Fibroblast of lung (primary cell): Measurements from ENCODE around the gene TDRD1. TPM values are rescaled to one million over a fixed set of nuclear protein-coding genes. Genes with fewer than 3 reads are reported as not detected.
A peak's percentile ranks its signal among the peaks of the same experiment; 100 is the strongest.

Source experiments
- DNase-seq, 2 donors: peaks; one replicate each; pipeline versions ENCODE4 v3.0.0 to v3.0.0-alpha.2; 2010; ENCODE audit warnings: low read depth in 2 of 2
- H2AFZ ChIP-seq: 2 replicates; pipeline ENCODE4 v1.5.1; 2012; ENCODE audit warnings: low read length, control low read depth, inconsistent platforms
- H3K27ac ChIP-seq: 2 replicates; pipeline ENCODE4 v1.5.1; 2011; ENCODE audit warnings: low read length, control low read depth; ENCODE audit not compliant: insufficient read depth
- H3K27me3 ChIP-seq: 2 replicates; pipeline ENCODE4 v1.5.1; 2011; ENCODE audit warnings: mild to moderate bottlenecking, low read length; ENCODE audit not compliant: control insufficient read depth, insufficient read depth
- H3K36me3 ChIP-seq: 2 replicates; pipeline ENCODE4 v1.5.1; 2011; ENCODE audit warnings: low read length; ENCODE audit not compliant: control insufficient read depth, insufficient read depth
- H3K4me1 ChIP-seq: 2 replicates; pipeline ENCODE4 v1.5.1; 2011; ENCODE audit warnings: low read length; ENCODE audit not compliant: control insufficient read depth, insufficient read depth; ENCODE audit errors: extremely low read depth
- H3K4me2 ChIP-seq: 2 replicates; pipeline ENCODE4 v1.5.1; 2011; ENCODE audit warnings: low read length, control low read depth; ENCODE audit not compliant: insufficient read depth; ENCODE audit errors: extremely low read depth
- H3K4me3 ChIP-seq, 4 experiments: fragments of 200-600 bp in 1 of 4; sonication (generic) in 1 of 4; replicated peaks in 1 of 4; 2 replicates each; pipeline ENCODE4 v1.5.1; 2011 to 2016; ENCODE audit warnings: low read length in 4 of 4, low read depth in 3 of 4, mild to moderate bottlenecking in 3 of 4, control low read depth in 2 of 4, inconsistent platforms in 1 of 4, mixed read lengths in 1 of 4; ENCODE audit not compliant: insufficient read depth in 1 of 4; ENCODE audit errors: control extremely low read depth in 1 of 4
- H3K79me2 ChIP-seq: 2 replicates; pipeline ENCODE4 v1.5.1; 2012; ENCODE audit warnings: mild to moderate bottlenecking, low read length, inconsistent platforms; ENCODE audit not compliant: control insufficient read depth, insufficient read depth
- H3K9ac ChIP-seq: 2 replicates; pipeline ENCODE4 v1.5.1; 2011; ENCODE audit warnings: mild to moderate bottlenecking, low read length, control low read depth; ENCODE audit not compliant: insufficient read depth
- H3K9me3 ChIP-seq: 2 replicates; pipeline ENCODE4 v1.5.1; 2012; ENCODE audit warnings: low read depth, low read length; ENCODE audit not compliant: control insufficient read depth, insufficient read depth
- H4K20me1 ChIP-seq: 2 replicates; pipeline ENCODE4 v1.5.1; 2011; ENCODE audit warnings: low read length; ENCODE audit not compliant: control insufficient read depth, insufficient read depth; ENCODE audit errors: extremely low read depth
- CTCF ChIP-seq, 2 donors: IDR thresholded peaks in 1 of 2; conservative IDR thresholded peaks in 1 of 2; 1 replicate in 1 of 2; 2 replicates in 1 of 2; pipeline ENCODE4 v1.5.1; 2011 to 2012; ENCODE audit warnings: low read length in 2 of 2, control low read depth in 1 of 2, inconsistent platforms in 1 of 2, low read depth in 1 of 2, mild to moderate bottlenecking in 1 of 2
- EZH2 ChIP-seq: IDR thresholded peaks from 2 replicates; pipeline ENCODE4 v1.5.1; 2012; ENCODE audit warnings: low read length, control low read depth, mild to moderate bottlenecking; ENCODE audit errors: missing control alignments
- polyA plus RNA-seq, 2 donors: library from polyadenylated mRNA; depleted of rRNA in 1 of 2; stranded (reverse) in 1 of 2; unstranded in 1 of 2; fragments of >200 nt; gene quantifications; 2 replicates each; pipeline ENCODE4 v1.2.1, GENCODE V29; 2011 to 2012; ENCODE audit warnings: missing spikeins in 1 of 2
- total RNA-seq: library from RNA; depleted of rRNA; stranded (reverse); fragments of >200 nt; gene quantifications from 2 replicates; pipeline ENCODE4 v1.2.1, GENCODE V29; 2014

Gene TDRD1
- total and polyA plus RNA-seq, 2 donors (not counting 1 experiment from before 2014, with no cell fraction given): 0.22 TPM; not detected in 1

GRCh38 chr10:114255227-114255626, 76.1 kb downstream of the TDRD1 start:
- Histone ChIP-seq H3K27me3 (no peaks in the 10 kb centered on the region), H3K4me1 (peaks cover 8% of the 10 kb centered on the region), H3K27ac (no peak overlapping the region), H3K79me2 (no peaks in the 10 kb centered on the region), H2AFZ (no peak overlapping the region), H3K4me3 (no peak overlapping the region), H3K9ac (no peak overlapping the region), H3K36me3 (no peaks in the 10 kb centered on the region), H3K9me3 (no peaks in the 10 kb centered on the region), H4K20me1 (no peaks in the 10 kb centered on the region), H3K4me2 (no peak overlapping the region)
- TF ChIP-seq CTCF (conservative IDR thresholded peaks at IDR 0.05 in 1 of 2, IDR thresholded peaks at IDR 0.05 in 1 of 2; ENCODE audit: low read depth in 1 of 2, low read length in 2 of 2) (no peak), EZH2 (no peak)
- no peak for DNase-seq

GRCh38 chr10:114256008-114256765, 77.0 kb downstream of the TDRD1 start:
- Histone ChIP-seq H3K79me2 (no peaks in the 10 kb centered on the region), H3K27me3 (no peaks in the 10 kb centered on the region), H3K36me3 (no peaks in the 10 kb centered on the region), H4K20me1 (no peaks in the 10 kb centered on the region), H3K9me3 (no peaks in the 10 kb centered on the region), H2AFZ (no peak overlapping the region), H3K27ac (no peak overlapping the region), H3K9ac (no peak overlapping the region), H3K4me3 (no peak overlapping the region), H3K4me1 (peaks cover 14% of the 10 kb centered on the region), H3K4me2 (no peak overlapping the region)
- DNase-seq: no peak
- TF ChIP-seq CTCF (conservative IDR thresholded peaks at IDR 0.05 in 1 of 2, IDR thresholded peaks at IDR 0.05 in 1 of 2; ENCODE audit: low read depth in 1 of 2, low read length in 2 of 2) (no peak), EZH2 (no peak)

- Histone ChIP-seq H4K20me1 (no peaks in the 10 kb centered on the region), H3K4me2 (no peak overlapping the region), H3K27ac (no peak overlapping the region), H3K4me3 (no peak overlapping the region), H3K9ac (no peak overlapping the region), H3K36me3 (no peaks in the 10 kb centered on the region), H3K9me3 (no peaks in the 10 kb centered on the region), H3K79me2 (no peaks in the 10 kb centered on the region), H3K4me1 (peaks cover 17% of the 10 kb centered on the region), H2AFZ (no peak overlapping the region), H3K27me3 (no peaks in the 10 kb centered on the region)
- TF ChIP-seq CTCF (conservative IDR thresholded peaks at IDR 0.05 in 1 of 2, IDR thresholded peaks at IDR 0.05 in 1 of 2; ENCODE audit: low read depth in 1 of 2, low read length in 2 of 2) (no peak), EZH2 (no peak)
- peak in 1 of 2 donors; percentile 62 for DNase-seq
Measured at GRCh38 chr10:114256822-114257221, 77.7 kb downstream of the TDRD1 start.
